HG03439 (cell line): ENCODE measurements around the gene PUDP.

ENCODE experiments used
- ATAC-seq: cut with Tn5 transposase; IDR thresholded peaks from one replicate; pipeline ENCODE4 v1.9.1; 2021; ENCODE audit warnings: mild to moderate bottlenecking, moderate library complexity; ENCODE audit not compliant: unreplicated experiment

Gene PUDP

GRCh38 chrX:7147413-7147977 lies 458 bp downstream of the PUDP start, which contains the start of gene STS:
Gene STS (plus strand): TSS chrX:7147712. CDS start chrX:7253200, 105,488 bp downstream.
- ATAC-seq, result peak; percentile 49

DNA sequence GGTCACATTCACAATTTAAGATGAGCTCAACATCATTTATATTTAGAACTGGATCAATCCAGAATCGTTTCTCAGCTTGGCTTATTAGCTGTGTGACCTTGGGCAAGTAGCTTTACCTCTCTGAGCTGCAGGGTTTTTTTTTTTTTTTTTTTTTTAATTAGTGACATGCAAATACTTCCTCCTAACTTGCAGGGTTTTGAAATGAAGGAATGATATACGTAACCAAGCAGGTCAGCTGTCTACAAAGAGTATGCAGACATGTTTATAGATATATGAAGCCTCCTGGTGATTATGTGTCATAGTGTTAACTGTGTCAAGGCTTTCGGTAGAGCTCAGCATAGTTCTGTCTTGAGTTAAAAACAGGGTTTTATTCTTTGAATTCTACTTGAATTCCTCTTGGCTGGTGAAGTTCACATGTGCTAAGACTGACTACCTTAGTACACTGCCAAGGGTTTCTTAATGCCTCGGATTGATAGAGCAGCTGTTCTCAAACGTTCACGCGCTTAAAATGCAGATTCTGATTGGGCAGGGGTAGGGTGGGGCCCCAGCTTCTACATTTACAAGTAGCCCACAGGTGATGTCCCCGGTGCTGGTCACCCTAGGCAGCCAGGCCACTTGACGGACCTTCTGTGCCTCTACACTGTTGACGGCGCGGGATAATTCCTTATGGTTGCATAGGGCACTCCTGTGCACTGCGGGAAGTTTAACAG lies 1.1 kb downstream of the PUDP start:
- peak; percentile 23 for ATAC-seq

DNA sequence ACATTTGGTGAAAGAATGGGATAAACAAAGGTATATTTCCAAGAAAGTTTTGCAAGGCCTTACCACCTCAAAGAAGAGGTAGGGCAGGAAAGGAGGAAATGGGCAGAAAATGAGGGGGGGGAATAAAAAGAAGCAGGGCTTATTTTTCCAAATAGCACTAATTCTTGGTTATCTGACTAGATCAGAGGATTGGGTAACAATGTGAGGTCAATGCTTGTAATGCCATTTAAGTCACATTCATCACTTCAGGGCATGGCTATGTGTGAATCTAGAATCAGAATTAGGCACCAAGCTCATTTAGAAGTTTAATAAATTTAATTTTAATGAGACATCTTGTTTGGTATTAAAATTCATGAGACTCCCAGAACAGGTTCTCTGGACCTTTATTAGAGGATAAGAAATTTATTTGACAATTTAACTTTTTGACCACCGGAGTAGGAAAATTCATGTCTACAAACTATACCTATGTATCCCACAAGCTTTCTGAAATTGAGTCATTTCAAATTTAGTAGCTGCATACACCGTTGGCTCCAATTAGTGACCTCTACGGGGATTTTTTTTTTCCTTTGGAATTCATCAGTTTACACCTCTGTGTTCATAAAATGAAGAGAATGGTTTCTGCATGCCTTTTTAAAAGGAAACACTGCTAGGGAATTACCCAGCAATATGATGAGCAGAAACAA lies 1.8 kb downstream of the PUDP start:
- ATAC-seq, result no peak

GRCh38 chrX:7145454-7145853 lies 2.5 kb downstream of the PUDP start:
- ATAC-seq, result no peak

DNA sequence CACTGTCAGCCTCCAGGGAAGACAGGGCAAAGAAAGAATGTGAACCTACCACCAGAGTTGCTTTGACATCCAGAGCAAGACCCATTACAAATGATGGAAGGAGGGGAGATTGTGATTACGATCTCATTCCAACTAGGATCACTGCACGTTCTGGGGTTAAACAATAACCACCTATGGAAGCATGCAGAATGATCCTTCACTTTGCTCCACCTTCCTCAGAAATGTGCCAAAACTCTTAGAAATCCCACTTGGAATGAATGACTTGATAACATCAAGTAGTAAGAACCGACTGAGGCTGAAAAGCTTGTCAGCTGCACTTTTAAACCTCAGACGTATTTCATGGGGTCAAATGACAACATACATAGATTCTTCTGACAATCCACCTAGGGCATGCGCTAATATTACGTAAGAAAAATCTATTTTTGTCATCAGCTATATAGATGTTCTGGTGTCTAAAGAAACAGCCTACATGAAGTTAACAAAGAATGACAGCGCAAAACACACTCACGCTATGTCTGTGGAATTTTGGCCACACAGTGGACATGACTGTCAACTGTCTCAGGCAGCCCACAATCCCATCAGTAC lies 3.9 kb downstream of the PUDP start:
- no peak for ATAC-seq

DNA sequence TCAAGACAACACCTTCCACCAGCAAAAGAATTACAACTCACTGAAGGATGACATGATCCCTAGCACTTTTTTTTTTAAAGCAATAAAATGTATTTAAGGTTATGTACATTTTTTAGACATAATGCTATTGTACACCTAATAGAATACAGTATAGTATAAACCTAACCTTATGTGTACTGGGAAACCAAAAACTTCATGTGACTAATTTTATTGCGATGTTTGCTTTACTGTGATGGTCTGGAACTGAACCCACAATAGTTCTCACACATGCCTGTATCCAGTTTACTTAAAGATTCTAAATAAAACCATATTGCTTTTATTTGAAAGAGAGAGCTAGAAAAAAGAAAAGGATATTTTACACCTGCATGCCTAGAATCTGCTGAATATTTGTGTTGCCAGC lies 4.9 kb downstream of the PUDP start:
- no peak for ATAC-seq

DNA sequence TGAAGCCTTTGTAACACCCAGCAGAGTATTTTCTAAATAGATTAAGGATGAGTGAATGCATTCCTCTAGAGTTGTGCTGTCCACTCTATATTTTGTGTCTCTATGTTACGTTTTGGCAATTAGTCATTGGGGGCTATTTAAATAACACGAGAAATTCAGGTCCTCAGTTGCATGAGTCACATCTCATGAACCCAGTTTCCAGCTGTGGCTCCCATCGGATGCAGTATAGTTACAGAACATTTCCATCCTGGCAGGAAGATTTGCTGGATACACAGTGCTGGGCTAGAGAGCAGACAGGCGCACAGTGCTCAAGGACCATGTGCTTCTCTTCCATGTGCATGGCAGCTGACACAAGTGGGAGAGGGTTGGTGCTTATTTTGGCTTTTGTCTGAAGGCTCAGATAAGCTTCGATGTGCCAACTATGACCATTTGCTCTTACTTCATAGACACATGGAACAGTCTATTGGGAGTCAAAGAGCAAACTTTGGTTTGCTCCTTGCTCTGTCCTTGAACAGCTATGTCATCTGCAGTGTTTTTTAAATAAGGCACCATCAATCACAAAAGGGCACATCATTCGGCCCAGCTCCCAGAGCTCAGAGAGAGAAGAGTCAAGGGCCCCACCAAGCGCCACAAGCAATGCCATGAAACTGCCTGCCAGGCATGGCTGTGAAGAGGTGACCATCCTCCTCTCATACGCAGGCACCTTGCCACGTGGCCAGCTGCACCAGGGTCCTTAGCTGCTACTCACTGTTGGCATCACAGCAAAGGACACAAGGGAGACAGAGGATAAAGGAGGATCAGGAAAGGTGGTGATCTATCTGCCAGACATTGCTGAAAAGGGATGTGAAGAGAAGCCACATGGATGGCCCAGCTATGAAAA lies 8.5 kb downstream of the PUDP start:
- no peak for ATAC-seq

DNA sequence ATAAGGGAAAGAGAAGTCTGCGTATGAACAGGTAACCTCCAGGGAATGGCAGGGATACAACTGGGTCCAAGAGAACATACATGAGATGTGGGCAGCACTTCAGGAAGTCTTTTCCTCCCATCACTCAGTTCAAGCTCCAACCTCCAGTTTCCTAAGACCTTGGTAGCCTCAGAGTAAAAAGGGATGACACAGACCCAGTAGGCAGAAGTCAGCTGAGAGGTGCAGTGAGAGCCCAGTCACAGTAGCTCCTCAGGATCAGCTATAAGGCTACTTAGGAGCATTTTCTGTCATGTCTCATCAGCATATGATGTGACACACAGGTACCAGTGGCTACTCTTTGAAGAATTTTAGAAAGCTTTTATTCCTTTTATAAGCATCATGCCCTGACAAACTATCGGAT lies 13.0 kb downstream of the PUDP start:
- ATAC-seq, result no peak

GRCh38 chrX:7133050-7133440 lies 14.9 kb downstream of the PUDP start:
- no peak for ATAC-seq

DNA sequence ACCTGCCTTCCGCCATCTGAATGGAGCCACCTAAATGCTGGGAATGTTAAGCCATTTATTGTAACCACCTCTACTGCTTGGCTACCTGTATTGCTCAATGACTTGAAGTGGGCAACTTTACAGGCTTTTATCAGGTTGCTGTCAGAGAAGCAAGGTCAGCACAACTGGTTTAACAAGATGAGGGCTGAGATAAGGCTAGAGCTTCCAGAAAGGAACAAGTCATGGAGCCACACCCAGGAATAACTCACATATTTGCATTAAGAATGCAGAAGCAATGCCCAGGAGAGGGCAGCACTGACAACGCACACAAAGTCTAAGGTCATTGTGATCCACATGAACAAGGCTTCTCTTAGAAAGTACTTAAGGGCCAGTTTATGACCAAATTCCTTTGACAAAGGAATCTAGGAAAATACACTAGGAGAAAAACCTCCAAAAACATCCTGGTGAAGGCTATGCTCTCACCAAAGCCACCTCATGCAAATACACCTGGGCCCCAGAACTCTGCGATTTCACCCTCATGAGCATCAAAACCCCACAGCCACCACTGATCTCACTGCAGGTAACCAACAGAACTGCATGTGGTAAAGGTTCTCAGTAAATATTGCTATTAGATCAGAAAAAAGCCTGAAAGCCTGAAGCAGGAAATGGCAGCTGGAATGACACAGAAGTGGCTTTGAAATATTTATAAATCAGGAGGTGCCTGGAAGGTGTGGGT lies 15.5 kb downstream of the PUDP start:
- no peak for ATAC-seq

- no peak for ATAC-seq
Measured at GRCh38 chrX:7131621-7132020, 16.3 kb downstream of the PUDP start.

DNA sequence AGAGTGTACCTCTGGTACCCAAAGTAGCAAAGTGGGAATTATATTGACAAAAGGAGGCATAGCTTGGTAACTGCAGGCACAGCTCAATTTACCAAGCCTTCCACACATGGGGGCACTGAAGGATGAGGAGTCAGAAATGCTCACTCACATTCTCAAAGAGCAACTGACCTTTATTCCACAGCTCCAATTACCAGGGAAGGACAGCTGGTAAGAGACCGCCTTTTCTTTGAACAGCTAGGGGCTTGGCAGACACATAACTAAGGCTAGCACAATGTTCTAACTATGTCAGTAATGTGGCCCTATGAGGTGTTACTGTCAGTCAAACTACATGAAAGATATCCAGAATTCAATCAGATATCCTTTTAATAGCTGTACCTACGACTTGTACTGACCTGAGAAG lies 20.9 kb downstream of the PUDP start:
- no peak for ATAC-seq

GRCh38 chrX:7120878-7121219 lies 27.1 kb downstream of the PUDP start:
- no peak for ATAC-seq

- ATAC-seq, result no peak
Measured at GRCh38 chrX:7119950-7120877, 27.7 kb downstream of the PUDP start.

DNA sequence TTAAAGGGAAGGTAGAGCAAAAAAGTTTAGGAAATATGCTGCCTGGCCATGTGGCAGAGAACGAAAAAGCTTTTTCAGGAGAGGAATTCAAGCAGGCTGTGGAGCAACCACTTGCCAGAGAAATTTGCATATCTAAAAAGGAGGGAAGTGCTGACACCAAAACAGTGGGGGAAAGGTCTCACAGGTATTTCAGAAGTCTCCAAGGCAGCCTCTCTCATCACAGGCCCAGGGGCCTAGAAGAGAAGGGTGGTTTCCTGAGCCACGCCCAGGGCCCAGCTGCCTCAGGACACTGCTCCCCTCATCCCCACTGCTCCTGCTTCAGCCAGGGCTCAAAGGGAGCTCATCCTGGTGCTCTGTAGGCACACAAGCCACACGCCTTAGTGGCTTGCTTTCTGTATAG lies 30.4 kb downstream of the PUDP start:
- ATAC-seq, result no peak

DNA sequence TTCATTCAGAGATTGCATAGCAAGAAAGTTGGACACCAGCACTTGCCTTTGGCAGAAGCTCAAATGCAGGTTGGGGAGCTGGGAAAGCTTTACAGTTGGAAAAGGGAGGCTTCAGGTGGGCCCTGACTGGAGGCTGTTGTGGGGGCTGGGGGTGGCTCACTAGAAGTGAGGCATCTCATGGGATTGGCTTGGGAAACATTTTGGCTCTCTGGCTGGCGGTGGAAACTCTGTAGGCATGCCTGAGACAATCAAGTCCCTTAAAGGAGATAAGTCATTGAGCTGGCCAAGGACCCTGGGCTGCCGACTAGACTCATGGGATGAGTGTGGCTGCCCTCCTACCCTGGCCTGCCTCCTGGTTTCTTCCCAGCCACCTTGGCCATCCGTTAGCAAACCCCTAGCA lies 31.9 kb downstream of the PUDP start:
- ATAC-seq, result no peak

GRCh38 chrX:7115557-7115956 lies 32.4 kb downstream of the PUDP start:
- ATAC-seq, result peak; percentile 75

DNA sequence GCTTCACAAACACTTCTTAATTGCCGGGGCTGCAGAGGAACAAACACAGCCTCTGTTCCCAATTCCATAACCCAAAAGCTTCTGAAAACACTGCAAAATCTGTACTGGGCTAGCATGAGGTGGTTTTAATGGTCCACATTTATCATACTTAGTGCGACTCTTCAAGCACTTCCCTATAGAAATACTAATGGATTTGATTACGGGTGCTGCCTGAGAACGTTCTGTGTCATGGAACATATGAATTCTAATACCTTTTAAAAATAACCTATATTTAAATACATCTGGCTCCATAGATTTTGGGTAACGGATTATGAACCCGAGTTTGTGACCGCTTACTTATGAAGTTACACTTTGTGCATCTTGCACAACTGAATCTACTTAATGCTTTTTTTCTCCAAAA lies 35.9 kb downstream of the PUDP start:
- no peak for ATAC-seq

DNA sequence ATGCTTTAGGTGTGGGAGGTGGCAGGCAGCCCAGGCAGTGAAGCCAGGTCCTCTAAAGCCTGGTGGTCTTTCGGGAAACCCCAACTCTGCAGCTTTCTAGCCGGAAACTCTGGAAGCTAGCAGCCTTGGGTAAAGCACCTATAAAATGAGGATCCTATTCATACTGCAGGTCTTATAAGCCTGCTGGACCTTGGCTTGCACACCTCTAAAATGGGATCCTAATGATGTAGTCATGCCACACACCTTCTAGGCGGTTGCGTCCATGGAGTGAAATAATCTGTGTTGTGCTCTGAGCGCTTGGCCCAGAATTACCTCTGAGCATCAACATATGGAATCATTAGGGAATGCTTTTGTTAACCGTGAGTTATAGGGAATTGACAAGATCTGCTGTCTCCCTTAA lies 36.4 kb downstream of the PUDP start:
- no peak for ATAC-seq
